Mesendoderm (in vitro differentiated cells): Measurements from ENCODE around the gene PAQR3.

Experiments used
- DNase-seq: peaks from one replicate; pipeline ENCODE4 v3.0.0; 2013
- H2AK5ac ChIP-seq: 2 replicates; pipeline ENCODE4 v1.6.1; 2013; ENCODE audit warnings: low read length, inconsistent platforms
- H2BK120ac ChIP-seq: 2 replicates; pipeline ENCODE4 v1.6.1; 2013; ENCODE audit warnings: low read depth, mild to moderate bottlenecking, low read length, moderate library complexity, mixed read lengths
- H2BK15ac ChIP-seq: replicated peaks from 2 replicates; pipeline ENCODE4 v1.6.1; 2013; ENCODE audit warnings: low read depth, mild to moderate bottlenecking, moderate library complexity
- H2BK5ac ChIP-seq: 2 replicates; pipeline ENCODE4 v1.6.1; 2013; ENCODE audit warnings: low read length, inconsistent platforms
- H3K18ac ChIP-seq: 2 replicates; pipeline ENCODE4 v1.6.1; 2013; ENCODE audit warnings: mild to moderate bottlenecking, low read length, mixed read lengths
- H3K23ac ChIP-seq: one replicate; pipeline ENCODE4 v1.6.1; 2013; ENCODE audit warnings: low read length
- H3K27ac ChIP-seq: 2 replicates; pipeline ENCODE4 v1.5.1; 2013; ENCODE audit warnings: low read depth, mild to moderate bottlenecking, inconsistent platforms, low read length, moderate library complexity
- H3K27me3 ChIP-seq: 2 replicates; pipeline ENCODE4 v1.6.1; 2013; ENCODE audit warnings: low read length, control low read depth, mild to moderate bottlenecking, inconsistent platforms; ENCODE audit not compliant: insufficient read depth, poor library complexity
- H3K36me3 ChIP-seq: 2 replicates; pipeline ENCODE4 v1.6.1; 2013; ENCODE audit warnings: low read length, inconsistent platforms; ENCODE audit not compliant: control insufficient read depth, insufficient read depth
- H3K4ac ChIP-seq: one replicate; pipeline ENCODE4 v1.6.1; 2013; ENCODE audit warnings: low read depth, mild to moderate bottlenecking, low read length, moderate library complexity
- H3K4me1 ChIP-seq: 2 replicates; pipeline ENCODE4 v1.6.1; 2013; ENCODE audit warnings: low read depth, low read length, inconsistent platforms; ENCODE audit not compliant: control insufficient read depth
- H3K4me2 ChIP-seq: 2 replicates; pipeline ENCODE4 v1.6.1; 2013; ENCODE audit warnings: low read length
- H3K4me3 ChIP-seq: 2 replicates; pipeline ENCODE4 v1.5.1; 2013; ENCODE audit warnings: mild to moderate bottlenecking, low read length
- H3K56ac ChIP-seq: one replicate; pipeline ENCODE4 v1.6.1; 2013; ENCODE audit warnings: low read length
- H3K79me1 ChIP-seq: 2 replicates; pipeline ENCODE4 v1.6.1; 2013; ENCODE audit warnings: low read length, inconsistent platforms
- H3K79me2 ChIP-seq: 2 replicates; pipeline ENCODE4 v1.6.1; 2013; ENCODE audit warnings: mild to moderate bottlenecking, low read length; ENCODE audit not compliant: control insufficient read depth, insufficient read depth
- H3K9ac ChIP-seq: 2 replicates; pipeline ENCODE4 v1.6.1; 2013; ENCODE audit warnings: low read length, inconsistent platforms
- H4K5ac ChIP-seq: one replicate; pipeline ENCODE4 v1.6.1; 2013; ENCODE audit warnings: low read length
- H4K8ac ChIP-seq: one replicate; pipeline ENCODE4 v1.6.1; 2013; ENCODE audit warnings: low read depth, mild to moderate bottlenecking, control low read depth, low read length, moderate library complexity
- WGBS: extraction: QIAGEN DNeasy Blood & Tissue Kit; methylation state at CpG from one replicate; pipeline ENCODE4 v1.1.7; 2013; ENCODE audit warnings: low lambda C conversion rate, missing lambda C conversion rate; ENCODE audit not compliant: insufficient coverage; ENCODE audit errors: extremely low coverage; 5-methylcytosine and 5-hydroxymethylcytosine counted together

Gene PAQR3

GRCh38 chr4:78904143-78904542 is 35.1 kb downstream of the PAQR3 start:
- Histone ChIP-seq H2BK5ac (no peak overlapping the region), H2BK120ac (no peak overlapping the region), H2AK5ac (no peak overlapping the region), H3K56ac (no peak overlapping the region), H3K4me2 (no peak overlapping the region), H3K27me3 (no peaks in the 10 kb centered on the region), H4K5ac (no peak overlapping the region), H3K18ac (no peak overlapping the region), H4K8ac (no peak overlapping the region), H3K36me3 (no peaks in the 10 kb centered on the region), H3K79me2 (no peaks in the 10 kb centered on the region), H3K79me1 (no peaks in the 10 kb centered on the region), H3K4me3 (no peak overlapping the region), H3K23ac (no peak overlapping the region), H3K27ac (no peak overlapping the region), H3K9ac (no peak overlapping the region), H2BK15ac (no peak overlapping the region), H3K4me1 (no peaks in the 10 kb centered on the region), H3K4ac (no peak overlapping the region)
- no CpG with 5 or more reads among the region's 1 CpG for WGBS
- DNase-seq: no peak

- H3K27me3 ChIP-seq: no peaks in the 10 kb centered on the region
- H2AK5ac ChIP-seq: no peak overlapping the region
- no peak overlapping the region for H3K4ac ChIP-seq
- no peak overlapping the region for H2BK5ac ChIP-seq
- H4K8ac ChIP-seq: no peak overlapping the region
- no peak overlapping the region for H2BK15ac ChIP-seq
- no peak overlapping the region for H3K4me3 ChIP-seq
- H3K18ac ChIP-seq: no peak overlapping the region
- H2BK120ac ChIP-seq: no peak overlapping the region
- no peak overlapping the region for H3K9ac ChIP-seq
- H3K56ac ChIP-seq: no peak overlapping the region
- H3K79me1 ChIP-seq: no peaks in the 10 kb centered on the region
- no CpG with 5 or more reads among the region's 1 CpG for WGBS
- no peak overlapping the region for H3K27ac ChIP-seq
- H3K4me2 ChIP-seq: no peak overlapping the region
- DNase-seq: no peak
- no peak overlapping the region for H4K5ac ChIP-seq
- H3K79me2 ChIP-seq: no peaks in the 10 kb centered on the region
- no peaks in the 10 kb centered on the region for H3K36me3 ChIP-seq
- no peak overlapping the region for H3K23ac ChIP-seq
- H3K4me1 ChIP-seq: no peaks in the 10 kb centered on the region
These were observed 36.9 kb downstream of the PAQR3 start for GRCh38 chr4:78902298-78902697.

GRCh38 chr4:78901882-78902281 is 37.4 kb downstream of the PAQR3 start:
- no peak overlapping the region for H3K27ac ChIP-seq
- H3K23ac ChIP-seq: no peak overlapping the region
- no peaks in the 10 kb centered on the region for H3K36me3 ChIP-seq
- H3K4ac ChIP-seq: no peak overlapping the region
- H2BK120ac ChIP-seq: no peak overlapping the region
- no peaks in the 10 kb centered on the region for H3K79me2 ChIP-seq
- H3K9ac ChIP-seq: no peak overlapping the region
- no peak for DNase-seq
- WGBS: no CpG with 5 or more reads among the region's 2 CpGs
- no peaks in the 10 kb centered on the region for H3K79me1 ChIP-seq
- no peak overlapping the region for H2BK5ac ChIP-seq
- no peaks in the 10 kb centered on the region for H3K27me3 ChIP-seq
- H2AK5ac ChIP-seq: no peak overlapping the region
- no peak overlapping the region for H4K8ac ChIP-seq
- no peak overlapping the region for H3K4me3 ChIP-seq
- no peaks in the 10 kb centered on the region for H3K4me1 ChIP-seq
- H4K5ac ChIP-seq: no peak overlapping the region
- H3K56ac ChIP-seq: no peak overlapping the region
- H3K18ac ChIP-seq: no peak overlapping the region
- no peak overlapping the region for H2BK15ac ChIP-seq
- no peak overlapping the region for H3K4me2 ChIP-seq

- no peak overlapping the region for H3K23ac ChIP-seq
- H3K4me2 ChIP-seq: no peak overlapping the region
These were observed 39.9 kb downstream of the PAQR3 start for GRCh38 chr4:78899302-78899701.

GRCh38 chr4:78889955-78890354 is 49.3 kb downstream of the PAQR3 start:
- Histone ChIP-seq H4K5ac (no peak overlapping the region), H3K27ac (no peak overlapping the region), H3K27me3 (no peaks in the 10 kb centered on the region), H3K36me3 (no peaks in the 10 kb centered on the region), H4K8ac (no peak overlapping the region), H3K79me2 (no peaks in the 10 kb centered on the region), H3K9ac (no peak overlapping the region), H2BK120ac (no peak overlapping the region), H3K79me1 (no peaks in the 10 kb centered on the region), H3K56ac (no peak overlapping the region), H3K4me2 (no peak overlapping the region), H3K18ac (no peak overlapping the region), H2BK5ac (no peak overlapping the region), H3K4me3 (no peak overlapping the region), H2BK15ac (no peak overlapping the region), H3K4ac (no peak overlapping the region), H3K4me1 (no peaks in the 10 kb centered on the region), H3K23ac (no peak overlapping the region), H2AK5ac (no peak overlapping the region)
- no peak for DNase-seq

More at GRCh38 chr4:78899302-78899701, 39.9 kb downstream of the PAQR3 start:
- no peak overlapping the region for H3K56ac ChIP-seq
- no peak overlapping the region for H2BK5ac ChIP-seq
- H3K27me3 ChIP-seq: no peaks in the 10 kb centered on the region
- no peak overlapping the region for H3K9ac ChIP-seq
- H4K5ac ChIP-seq: no peak overlapping the region
- no peak overlapping the region for H2AK5ac ChIP-seq
- H3K4ac ChIP-seq: no peak overlapping the region
- DNase-seq: no peak
- no peak overlapping the region for H3K4me3 ChIP-seq
- no peaks in the 10 kb centered on the region for H3K4me1 ChIP-seq
- H3K79me1 ChIP-seq: no peaks in the 10 kb centered on the region
- H3K27ac ChIP-seq: no peak overlapping the region
- no peaks in the 10 kb centered on the region for H3K36me3 ChIP-seq
- H4K8ac ChIP-seq: no peak overlapping the region
- no peak overlapping the region for H2BK15ac ChIP-seq
- H2BK120ac ChIP-seq: no peak overlapping the region
- H3K18ac ChIP-seq: no peak overlapping the region
- H3K79me2 ChIP-seq: no peaks in the 10 kb centered on the region

- Histone ChIP-seq H3K18ac (no peak overlapping the region), H3K36me3 (no peaks in the 10 kb centered on the region), H2BK120ac (no peak overlapping the region), H3K9ac (no peak overlapping the region), H2BK15ac (no peak overlapping the region), H2AK5ac (no peak overlapping the region), H4K8ac (no peak overlapping the region), H3K27me3 (no peaks in the 10 kb centered on the region), H3K4me3 (no peak overlapping the region), H3K79me1 (no peaks in the 10 kb centered on the region), H3K56ac (no peak overlapping the region), H3K4me1 (no peaks in the 10 kb centered on the region), H2BK5ac (no peak overlapping the region), H3K4ac (no peak overlapping the region), H3K23ac (no peak overlapping the region), H3K79me2 (no peaks in the 10 kb centered on the region), H4K5ac (no peak overlapping the region), H3K27ac (no peak overlapping the region), H3K4me2 (no peak overlapping the region)
- no peak for DNase-seq
These were observed 53.6 kb downstream of the PAQR3 start for GRCh38 chr4:78885598-78885997.
